ENCODE data around the gene TRIM3.

GRCh38 chr11:6415797-6416196 lies 57.9 kb downstream of the TRIM3 start:
- TF ChIP-seq, protein P1, sequence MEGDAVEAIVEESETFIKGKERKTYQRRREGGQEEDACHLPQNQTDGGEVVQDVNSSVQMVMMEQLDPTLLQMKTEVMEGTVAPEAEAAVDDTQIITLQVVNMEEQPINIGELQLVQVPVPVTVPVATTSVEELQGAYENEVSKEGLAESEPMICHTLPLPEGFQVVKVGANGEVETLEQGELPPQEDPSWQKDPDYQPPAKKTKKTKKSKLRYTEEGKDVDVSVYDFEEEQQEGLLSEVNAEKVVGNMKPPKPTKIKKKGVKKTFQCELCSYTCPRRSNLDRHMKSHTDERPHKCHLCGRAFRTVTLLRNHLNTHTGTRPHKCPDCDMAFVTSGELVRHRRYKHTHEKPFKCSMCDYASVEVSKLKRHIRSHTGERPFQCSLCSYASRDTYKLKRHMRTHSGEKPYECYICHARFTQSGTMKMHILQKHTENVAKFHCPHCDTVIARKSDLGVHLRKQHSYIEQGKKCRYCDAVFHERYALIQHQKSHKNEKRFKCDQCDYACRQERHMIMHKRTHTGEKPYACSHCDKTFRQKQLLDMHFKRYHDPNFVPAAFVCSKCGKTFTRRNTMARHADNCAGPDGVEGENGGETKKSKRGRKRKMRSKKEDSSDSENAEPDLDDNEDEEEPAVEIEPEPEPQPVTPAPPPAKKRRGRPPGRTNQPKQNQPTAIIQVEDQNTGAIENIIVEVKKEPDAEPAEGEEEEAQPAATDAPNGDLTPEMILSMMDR (IDR thresholded peaks at IDR 0.05), result no peak
- TF ChIP-seq POLR2A (IDR thresholded peaks at IDR 0.05), result no peak
